Small intestine (tissue), 7 donors: Measurements from ENCODE around the gene PROSER2. TPM values are rescaled to one million over a fixed set of nuclear protein-coding genes. Genes with fewer than 3 reads are reported as not detected.

Experiments
- DNase-seq, 2 donors: peaks; one replicate each; pipeline versions ENCODE4 v3.0.0 to v3.0.0-alpha.2; 2013
- FAIRE-seq: peaks from 2 replicates; lab custom pipeline; 2012; peaks lifted over from hg19 to GRCh38; lab: Jason Lieb, UNC
- H3K27ac ChIP-seq, 3 donors: one replicate each; pipeline ENCODE4 v1.5.1; 2013; ENCODE audit warnings: low read length in 2 of 3, mild to moderate bottlenecking in 2 of 3, control low read depth in 1 of 3, inconsistent platforms in 1 of 3, low read depth in 1 of 3, moderate library complexity in 1 of 3
- H3K27me3 ChIP-seq, 3 donors: one replicate each; pipeline ENCODE4 v1.6.1; 2013; ENCODE audit warnings: low read length in 3 of 3, inconsistent platforms in 1 of 3; ENCODE audit not compliant: control insufficient read depth in 3 of 3, insufficient read depth in 3 of 3
- H3K36me3 ChIP-seq, 3 donors: one replicate each; pipeline ENCODE4 v1.6.1; 2013; ENCODE audit warnings: low read length in 3 of 3, inconsistent platforms in 1 of 3, low read depth in 1 of 3, mild to moderate bottlenecking in 1 of 3, moderate library complexity in 1 of 3; ENCODE audit not compliant: control insufficient read depth in 3 of 3, insufficient read depth in 2 of 3
- H3K4me1 ChIP-seq, 3 donors: one replicate each; pipeline ENCODE4 v1.6.1; 2013; ENCODE audit warnings: low read length in 2 of 3, inconsistent platforms in 1 of 3, low read depth in 1 of 3, mild to moderate bottlenecking in 1 of 3, moderate library complexity in 1 of 3; ENCODE audit not compliant: control insufficient read depth in 3 of 3, insufficient read depth in 2 of 3
- H3K4me3 ChIP-seq, 3 donors: one replicate each; pipeline ENCODE4 v1.5.1; 2013; ENCODE audit warnings: low read length in 3 of 3, control low read depth in 1 of 3, inconsistent platforms in 1 of 3, low read depth in 1 of 3, mild to moderate bottlenecking in 1 of 3, moderate library complexity in 1 of 3
- H3K9me3 ChIP-seq, 2 donors: one replicate each; pipeline ENCODE4 v1.6.1; 2013; ENCODE audit warnings: low read depth in 1 of 2, low read length in 1 of 2; ENCODE audit not compliant: control insufficient read depth in 2 of 2, insufficient read depth in 1 of 2
- WGBS, 3 donors: extraction: QIAGEN DNeasy Blood & Tissue Kit; methylation state at CpG; one replicate each; pipeline ENCODE4 v1.1.7; 2013; 5-methylcytosine and 5-hydroxymethylcytosine counted together
- polyA plus RNA-seq, 4 donors: library from polyadenylated mRNA; stranded (reverse) in 3 of 4; unstranded in 1 of 4; fragments of 200-250 nt in 3 of 4; fragments of 120-200 nt in 1 of 4; gene quantifications; one replicate each; pipeline versions ENCODE4 v1.2.1 to v1.2.3, GENCODE V29; 2013
- donor health status: healthy with polysubstance abuse.
- donor health status: control.
- donor health status: control.
- donor health status: Bipolar disorder and iron deficiency.
- donor health status: healthy.

The PROSER2 gene
- polyA plus RNA-seq, 4 donors: 0.54 to 6.8 (median 1.7) TPM; not detected in 1

GRCh38 chr10:11810313-11810766 is 12.8 kb upstream of the PROSER2 start:
- Histone ChIP-seq H3K27me3 (no peaks in the 10 kb centered on the region), H3K27ac (no peak overlapping the region), H3K4me1 (no peaks in the 10 kb centered on the region), H3K4me3 (no peak overlapping the region), H3K36me3 (no peaks in the 10 kb centered on the region), H3K9me3 (no peaks in the 10 kb centered on the region)
- 52 to 58% (median 54%) methylated on average over 13 of the region's 13 CpGs for WGBS, 3 donors
- DNase-seq (peak in 1 of 2 donors; percentile 37), FAIRE-seq (no peak)

- Histone ChIP-seq H3K4me1 (no peaks in the 10 kb centered on the region), H3K27ac (no peak overlapping the region), H3K4me3 (no peak overlapping the region), H3K27me3 (no peaks in the 10 kb centered on the region), H3K36me3 (no peaks in the 10 kb centered on the region), H3K9me3 (no peaks in the 10 kb centered on the region)
- DNase-seq (no peak), FAIRE-seq (no peak)
- WGBS, 3 donors: 61 to 66% (median 64%) methylated on average over 6 of the region's 6 CpGs
Observed at GRCh38 chr10:11810973-11811372, 12.2 kb upstream of the PROSER2 start.

- peak overlapping the region in 1 of 3 donors; percentile 45 for H3K27ac ChIP-seq
- H3K9me3 ChIP-seq: no peaks in the 10 kb centered on the region
- no peaks in the 10 kb centered on the region for H3K36me3 ChIP-seq
- H3K4me1 ChIP-seq: no peaks in the 10 kb centered on the region
- no peaks in the 10 kb centered on the region for H3K27me3 ChIP-seq
- no peak overlapping the region for H3K4me3 ChIP-seq
- no peak for DNase-seq
- 80 to 83% (median 81%) methylated on average over 7 of the region's 7 CpGs for WGBS, 3 donors
- FAIRE-seq: no peak
Observed at GRCh38 chr10:11813177-11813576, 10.0 kb upstream of the PROSER2 start.

- no peaks in the 10 kb centered on the region for H3K9me3 ChIP-seq
- no peaks in the 10 kb centered on the region for H3K4me1 ChIP-seq
- DNase-seq (no peak), FAIRE-seq (no peak)
- no peak overlapping the region for H3K4me3 ChIP-seq
- H3K27ac ChIP-seq: peak overlapping the region in 1 of 3 donors; percentile 55
- WGBS, 3 donors: 81 to 86% (median 83%) methylated on average over 13 of the region's 13 CpGs
- no peaks in the 10 kb centered on the region for H3K27me3 ChIP-seq
- H3K36me3 ChIP-seq: no peaks in the 10 kb centered on the region
Observed at GRCh38 chr10:11813855-11814567, 9.1 kb upstream of the PROSER2 start.

- Histone ChIP-seq H3K27ac (no peak overlapping the region), H3K4me3 (no peak overlapping the region), H3K36me3 (no peaks in the 10 kb centered on the region), H3K4me1 (no peaks in the 10 kb centered on the region), H3K27me3 (peaks cover 0 to 4% (median 3%) of the 10 kb centered on the region in 3 donors), H3K9me3 (no peaks in the 10 kb centered on the region)
- DNase-seq: no peak
- FAIRE-seq: no peak
- WGBS, 3 donors: 78 to 89% (median 88%) methylated on average over 3 of the region's 3 CpGs
Observed at GRCh38 chr10:11819027-11819426, 4.1 kb upstream of the PROSER2 start.

GRCh38 chr10:11822026-11822756 is 965 bp upstream of the PROSER2 start:
- no peaks in the 10 kb centered on the region for H3K36me3 ChIP-seq
- H3K27ac ChIP-seq: no peak overlapping the region
- H3K27me3 ChIP-seq: peaks cover 0 to 4% (median 3%) of the 10 kb centered on the region in 3 donors
- no peaks in the 10 kb centered on the region for H3K9me3 ChIP-seq
- no peak overlapping the region for H3K4me3 ChIP-seq
- no peak for DNase-seq
- FAIRE-seq: no peak
- peaks cover 0 to 3% (median 0%) of the 10 kb centered on the region in 3 donors for H3K4me1 ChIP-seq
- WGBS, 3 donors: 69 to 76% (median 71%) methylated on average over 5 of the region's 5 CpGs

- Histone ChIP-seq H3K9me3 (no peaks in the 10 kb centered on the region), H3K27me3 (peaks cover 0 to 4% (median 3%) of the 10 kb centered on the region in 3 donors), H3K4me1 (peaks cover 0 to 3% (median 0%) of the 10 kb centered on the region in 3 donors), H3K4me3 (peak overlapping the region in 2 of 3 donors; percentile 60 to 80), H3K36me3 (no peaks in the 10 kb centered on the region), H3K27ac (no peak overlapping the region)
- DNase-seq (no peak), FAIRE-seq (no peak)
- 52 to 66% (median 58%) methylated on average over 7 to 8 of the region's 8 CpGs for WGBS, 3 donors
Observed at GRCh38 chr10:11822809-11823121, 391 bp upstream of the PROSER2 start.

GRCh38 chr10:11823989-11824346 is 812 bp downstream of the PROSER2 start:
- DNase-seq (no peak), FAIRE-seq (no peak)
- no peaks in the 10 kb centered on the region for H3K36me3 ChIP-seq
- peak overlapping the region; percentile 60 to 80 (median 70) for H3K4me3 ChIP-seq
- no peak overlapping the region for H3K27ac ChIP-seq
- no peaks in the 10 kb centered on the region for H3K9me3 ChIP-seq
- H3K27me3 ChIP-seq: peaks cover 0 to 4% (median 3%) of the 10 kb centered on the region in 3 donors
- 10 to 16% (median 13%) methylated on average over 6 of the region's 6 CpGs for WGBS, 3 donors
- peaks cover 0 to 3% (median 0%) of the 10 kb centered on the region in 3 donors for H3K4me1 ChIP-seq
